ENCODE results near the gene TIMELESS. TPM values are rescaled to one million over a fixed set of nuclear protein-coding genes. Genes with fewer than 3 reads are reported as not detected.
A peak's percentile ranks its signal among the peaks of the same experiment; 100 is the strongest.
"Not testable (repeated sequence)": the region's sequence is repeated elsewhere in the genome, so short reads cannot be mapped to it uniquely, and the experiment has no call there.

The TIMELESS gene
- total RNA-seq, 4 donors from 2014 or later = 5.4 to 7.1 (median 6.2) TPM

DNA sequence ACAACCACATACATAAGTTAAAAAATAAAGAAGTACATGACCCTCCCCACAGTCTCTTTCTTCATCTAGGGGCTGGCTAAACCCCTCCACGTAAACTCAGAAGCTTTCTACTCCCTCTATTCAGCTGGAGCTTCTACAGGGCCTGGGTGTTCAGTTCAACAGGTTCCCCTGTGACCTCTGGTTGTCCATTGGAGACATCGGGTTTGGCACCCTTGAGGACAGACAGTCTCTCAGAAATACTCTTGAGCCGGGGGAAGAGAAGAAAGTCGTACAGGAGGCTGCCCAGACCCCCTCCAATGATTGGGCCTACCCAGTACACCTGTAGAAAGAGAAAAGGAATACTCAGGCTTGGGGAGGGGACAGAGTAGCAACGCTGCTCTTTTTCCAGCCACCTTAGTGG is 1.9 kb upstream of the TIMELESS start:
- H3K27me3 ChIP-seq = no peaks in the 10 kb centered on the region
- no peak overlapping the region for H3K27ac ChIP-seq
- no peak overlapping the region for H3K4me3 ChIP-seq

DNA sequence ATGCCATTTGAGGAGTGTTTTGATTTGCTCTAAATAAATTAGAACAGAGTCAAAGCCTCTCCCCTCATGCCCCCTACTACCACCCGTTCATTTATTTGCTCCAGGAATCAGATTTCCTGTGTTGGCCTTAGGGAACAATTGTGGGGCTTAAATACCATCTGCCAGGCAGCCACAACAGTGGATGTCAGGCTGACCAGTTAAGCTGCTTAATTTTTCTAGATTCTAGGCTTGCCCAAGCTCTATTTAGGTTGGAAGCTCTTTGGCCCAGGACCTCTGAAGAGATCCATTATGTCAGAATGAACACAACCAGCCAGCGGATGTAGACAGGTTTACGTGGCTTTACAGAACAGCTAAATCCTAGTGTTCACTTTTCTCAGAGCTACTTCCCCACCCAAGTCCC is 1.0 kb upstream of the TIMELESS start:
- H3K4me1 ChIP-seq = peaks cover 12% of the 10 kb centered on the region
- no peak overlapping the region for H3K27ac ChIP-seq
- H3K36me3 ChIP-seq = no peaks in the 10 kb centered on the region
- no peaks in the 10 kb centered on the region for H3K9me3 ChIP-seq
- TF ChIP-seq POLR2A (IDR thresholded peaks at IDR 0.05) (no peak), EP300 (IDR thresholded peaks at IDR 0.05) (no peak), POLR2AphosphoS5 (IDR thresholded peaks at IDR 0.05) (no peak)
- TF ChIP-seq, protein P1, sequence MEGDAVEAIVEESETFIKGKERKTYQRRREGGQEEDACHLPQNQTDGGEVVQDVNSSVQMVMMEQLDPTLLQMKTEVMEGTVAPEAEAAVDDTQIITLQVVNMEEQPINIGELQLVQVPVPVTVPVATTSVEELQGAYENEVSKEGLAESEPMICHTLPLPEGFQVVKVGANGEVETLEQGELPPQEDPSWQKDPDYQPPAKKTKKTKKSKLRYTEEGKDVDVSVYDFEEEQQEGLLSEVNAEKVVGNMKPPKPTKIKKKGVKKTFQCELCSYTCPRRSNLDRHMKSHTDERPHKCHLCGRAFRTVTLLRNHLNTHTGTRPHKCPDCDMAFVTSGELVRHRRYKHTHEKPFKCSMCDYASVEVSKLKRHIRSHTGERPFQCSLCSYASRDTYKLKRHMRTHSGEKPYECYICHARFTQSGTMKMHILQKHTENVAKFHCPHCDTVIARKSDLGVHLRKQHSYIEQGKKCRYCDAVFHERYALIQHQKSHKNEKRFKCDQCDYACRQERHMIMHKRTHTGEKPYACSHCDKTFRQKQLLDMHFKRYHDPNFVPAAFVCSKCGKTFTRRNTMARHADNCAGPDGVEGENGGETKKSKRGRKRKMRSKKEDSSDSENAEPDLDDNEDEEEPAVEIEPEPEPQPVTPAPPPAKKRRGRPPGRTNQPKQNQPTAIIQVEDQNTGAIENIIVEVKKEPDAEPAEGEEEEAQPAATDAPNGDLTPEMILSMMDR (IDR thresholded peaks at IDR 0.05) = no peak
- DNase-seq (ENCODE audit: low spot score in 2 of 2) = no peak
- 81% methylated on average over 3 of the region's 3 CpGs for WGBS
- H3K27me3 ChIP-seq = no peaks in the 10 kb centered on the region
- H3K4me3 ChIP-seq = no peak overlapping the region

More for the DNA sequence above, 1.9 kb upstream of the TIMELESS start:
- TF ChIP-seq, protein P1 (IDR thresholded peaks at IDR 0.05) = no peak
- TF ChIP-seq EP300 (IDR thresholded peaks at IDR 0.05) (no peak), POLR2AphosphoS5 (IDR thresholded peaks at IDR 0.05) (no peak), POLR2A (IDR thresholded peaks at IDR 0.05) (no peak)
- no peaks in the 10 kb centered on the region for H3K36me3 ChIP-seq
- peaks cover 12% of the 10 kb centered on the region for H3K4me1 ChIP-seq
- no peak for DNase-seq (ENCODE audit: low spot score in 2 of 2)
- 89% methylated on average over 5 of the region's 5 CpGs for WGBS
- no peaks in the 10 kb centered on the region for H3K9me3 ChIP-seq

DNA sequence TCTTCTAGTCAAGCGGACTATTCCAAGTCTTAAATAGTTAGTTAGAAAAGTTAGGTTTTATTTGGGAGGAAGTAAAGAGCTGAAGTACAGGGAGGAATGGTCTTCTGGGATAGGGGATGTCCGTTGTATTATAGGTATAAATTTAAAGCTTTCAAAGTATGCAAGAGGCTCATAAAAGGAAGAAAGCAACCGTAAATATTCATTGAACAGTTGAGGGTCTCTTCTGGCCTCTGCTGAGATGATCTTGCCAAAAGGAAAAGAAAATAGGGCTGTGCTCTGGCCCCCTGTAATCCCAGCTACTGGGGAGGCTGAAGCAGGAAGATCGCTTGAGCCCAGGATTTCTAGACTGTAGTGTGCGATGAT is 377 bp upstream of the TIMELESS start:
- TF ChIP-seq POLR2A (IDR thresholded peaks at IDR 0.05) = no peak
- TF ChIP-seq, protein P1 (IDR thresholded peaks at IDR 0.05) = no peak
- H3K4me3 ChIP-seq = peak overlapping the region; percentile 82
- H3K36me3 ChIP-seq = no peaks in the 10 kb centered on the region
- H3K4me1 ChIP-seq = peaks cover 12% of the 10 kb centered on the region
- no peak for DNase-seq (ENCODE audit: low spot score in 2 of 2)
- 27% methylated on average over 5 of the region's 5 CpGs for WGBS
- H3K9me3 ChIP-seq = no peaks in the 10 kb centered on the region
- peak overlapping the region; percentile 87 for H3K27ac ChIP-seq
- no peaks in the 10 kb centered on the region for H3K27me3 ChIP-seq

DNA sequence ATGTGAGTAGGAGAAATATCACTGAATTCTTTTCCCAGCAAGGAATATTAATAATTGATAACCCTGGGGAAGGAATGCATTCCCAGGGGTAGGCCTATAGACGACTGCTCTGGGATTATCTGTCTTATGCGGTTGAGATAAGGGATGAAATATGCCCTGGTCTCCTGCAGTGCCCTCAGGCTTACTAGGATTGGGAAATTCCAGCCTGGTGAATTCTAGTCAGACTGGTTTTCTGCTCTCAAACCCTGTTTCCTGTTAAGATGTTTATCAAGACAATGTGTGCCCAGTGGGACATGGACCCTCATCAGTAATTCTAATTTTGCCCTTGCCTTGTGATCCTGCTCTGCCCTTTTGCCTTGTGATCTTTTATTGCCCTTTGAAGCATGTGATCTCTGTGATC is 6.0 kb downstream of the TIMELESS start:
- not testable (repeated sequence) for H3K27ac ChIP-seq; H3K27me3 ChIP-seq; H3K36me3 ChIP-seq; H3K4me3 ChIP-seq; DNase-seq (ENCODE audit: low spot score in 2 of 2); H3K9me3 ChIP-seq; H3K4me1 ChIP-seq
- WGBS = 56% methylated on average over 2 of the region's 2 CpGs

DNA sequence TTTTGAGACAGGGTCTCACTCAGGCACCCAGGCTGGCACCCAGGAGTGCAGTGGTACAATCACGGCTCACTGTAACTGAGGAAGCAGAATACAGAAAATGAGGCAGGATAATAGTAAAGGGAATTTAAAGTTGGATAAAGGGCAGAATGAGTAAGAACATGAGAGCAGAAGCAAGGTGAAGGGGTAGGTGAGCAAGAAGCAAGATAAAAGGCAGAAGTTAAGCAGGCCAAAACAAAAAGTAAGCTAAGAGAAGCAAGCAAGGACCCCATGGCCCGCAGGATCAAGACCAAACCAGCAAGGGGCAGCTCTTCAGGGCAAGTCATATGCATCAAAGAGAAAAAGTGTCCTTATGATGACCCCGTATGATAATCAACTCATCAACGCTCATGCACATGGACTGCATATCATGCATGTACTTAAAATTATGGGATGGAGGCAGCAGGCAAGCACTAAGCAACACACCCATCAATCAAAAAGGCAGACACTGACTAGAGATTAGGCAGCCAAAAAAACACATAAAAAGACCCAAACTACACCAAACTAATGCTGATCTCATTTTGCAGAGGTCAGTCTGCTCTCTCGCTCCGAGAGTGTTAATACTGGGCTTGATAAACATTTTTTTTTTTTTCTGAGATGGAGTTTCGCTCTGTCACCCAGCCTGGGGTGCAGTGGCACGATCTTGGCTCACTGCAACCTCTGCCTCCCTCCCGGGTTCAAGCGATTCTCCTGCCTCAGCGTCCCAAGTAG is 11.6 kb downstream of the TIMELESS start:
- no peaks in the 10 kb centered on the region for H3K4me1 ChIP-seq
- no peaks in the 10 kb centered on the region for H3K36me3 ChIP-seq
- H3K27me3 ChIP-seq = no peaks in the 10 kb centered on the region
- no peaks in the 10 kb centered on the region for H3K9me3 ChIP-seq
- no peak overlapping the region for H3K27ac ChIP-seq
- 81% methylated on average over 11 of the region's 11 CpGs for WGBS
- no peak for DNase-seq (ENCODE audit: low spot score in 2 of 2)
- TF ChIP-seq POLR2A (IDR thresholded peaks at IDR 0.05) = no peak
- TF ChIP-seq, protein P1 (IDR thresholded peaks at IDR 0.05) = no peak
- no peak for TF ChIP-seq EP300 (IDR thresholded peaks at IDR 0.05)
- TF ChIP-seq POLR2AphosphoS5 (IDR thresholded peaks at IDR 0.05) = no peak
- no peak overlapping the region for H3K4me3 ChIP-seq

DNA sequence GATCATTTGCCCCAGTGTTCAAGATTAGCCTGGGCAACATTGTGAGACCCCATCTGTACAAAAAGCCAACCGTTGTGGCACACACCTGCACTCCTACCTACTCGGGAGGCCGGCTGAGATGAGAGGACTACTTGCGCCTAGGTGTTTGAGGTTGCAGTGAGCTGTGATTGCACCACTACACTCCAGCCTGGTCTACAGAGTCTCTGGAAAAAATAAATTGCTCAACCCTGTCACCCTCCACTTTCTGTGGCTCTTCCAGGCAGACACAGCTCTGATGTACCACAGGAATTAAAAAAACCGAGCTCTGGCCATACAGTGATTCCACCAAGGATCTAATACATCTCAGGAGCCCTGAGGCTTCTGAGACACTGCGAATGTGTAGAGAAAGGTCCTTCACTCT is 14.4 kb downstream of the TIMELESS start:
- Histone ChIP-seq H3K4me1 (no peaks in the 10 kb centered on the region), H3K27me3 (no peaks in the 10 kb centered on the region), H3K4me3 (no peak overlapping the region), H3K27ac (no peak overlapping the region), H3K9me3 (no peaks in the 10 kb centered on the region), H3K36me3 (peaks cover 3% of the 10 kb centered on the region)
- TF ChIP-seq POLR2AphosphoS5 (IDR thresholded peaks at IDR 0.05) = no peak
- no peak for TF ChIP-seq EP300 (IDR thresholded peaks at IDR 0.05)
- TF ChIP-seq, protein P1 (IDR thresholded peaks at IDR 0.05) = no peak
- TF ChIP-seq POLR2A (IDR thresholded peaks at IDR 0.05) = no peak
- DNase-seq (ENCODE audit: low spot score in 2 of 2) = no peak
- WGBS = 94% methylated on average over 6 of the region's 6 CpGs

All from suprapubic skin (tissue), 4 donors.